Suprapubic skin (tissue), 4 donors: ENCODE data around the gene FNDC3A.
"Not testable (repeated sequence)": the region's sequence is repeated elsewhere in the genome, so short reads cannot be mapped to it uniquely, and the experiment has no call there.

ENCODE experiments used
- EP300 ChIP-seq: sonication (generic); formaldehyde crosslinking; IDR thresholded peaks from one replicate; pipeline ENCODE4 v1.6.1; 2017; ENCODE audit warnings: antibody characterized with exemption
- POLR2A ChIP-seq, 2 donors: fragments of 450-650 bp; IDR thresholded peaks; one replicate each; pipeline ENCODE4 v1.6.1; 2017; ENCODE audit warnings: antibody characterized with exemption in 2 of 2, mild to moderate bottlenecking in 2 of 2, moderate library complexity in 2 of 2
- POLR2AphosphoS5 ChIP-seq, 3 donors: sonication (generic); formaldehyde crosslinking; IDR thresholded peaks; one replicate each; pipeline ENCODE4 v1.6.1; 2017; ENCODE audit warnings: antibody characterized with exemption in 3 of 3
- TF ChIP-seq, protein P1 (sequence below), 2 donors: fragments of 200-600 bp in 1 of 2; fragments of 450-650 bp in 1 of 2; sonication (generic) in 1 of 2; IDR thresholded peaks; one replicate each; pipeline ENCODE4 v1.5.1; 2016 to 2019; ENCODE audit warnings: antibody characterized with exemption in 2 of 2, mild to moderate bottlenecking in 1 of 2, moderate library complexity in 1 of 2

DNA sequence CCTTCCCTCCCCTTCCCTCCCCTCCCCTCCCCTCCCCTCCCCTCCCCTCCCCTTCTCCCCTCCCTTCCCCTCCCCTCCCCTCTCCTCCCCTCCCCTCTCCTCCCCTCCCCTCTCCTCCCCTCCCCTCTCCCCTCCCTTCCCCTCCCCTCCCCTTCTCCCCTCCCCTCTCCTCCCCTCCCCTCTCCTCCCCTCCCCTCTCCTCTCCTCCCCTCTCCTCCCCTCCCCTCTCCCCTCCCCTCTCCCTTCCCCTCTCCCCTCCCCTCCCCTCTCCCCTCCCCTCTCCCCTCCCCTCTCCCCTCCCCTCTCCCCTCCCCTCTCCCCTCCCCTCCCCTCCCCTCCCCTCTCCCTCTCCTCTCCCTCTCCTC, 85.7 kb downstream of the FNDC3A start:
- TF ChIP-seq, protein P1, sequence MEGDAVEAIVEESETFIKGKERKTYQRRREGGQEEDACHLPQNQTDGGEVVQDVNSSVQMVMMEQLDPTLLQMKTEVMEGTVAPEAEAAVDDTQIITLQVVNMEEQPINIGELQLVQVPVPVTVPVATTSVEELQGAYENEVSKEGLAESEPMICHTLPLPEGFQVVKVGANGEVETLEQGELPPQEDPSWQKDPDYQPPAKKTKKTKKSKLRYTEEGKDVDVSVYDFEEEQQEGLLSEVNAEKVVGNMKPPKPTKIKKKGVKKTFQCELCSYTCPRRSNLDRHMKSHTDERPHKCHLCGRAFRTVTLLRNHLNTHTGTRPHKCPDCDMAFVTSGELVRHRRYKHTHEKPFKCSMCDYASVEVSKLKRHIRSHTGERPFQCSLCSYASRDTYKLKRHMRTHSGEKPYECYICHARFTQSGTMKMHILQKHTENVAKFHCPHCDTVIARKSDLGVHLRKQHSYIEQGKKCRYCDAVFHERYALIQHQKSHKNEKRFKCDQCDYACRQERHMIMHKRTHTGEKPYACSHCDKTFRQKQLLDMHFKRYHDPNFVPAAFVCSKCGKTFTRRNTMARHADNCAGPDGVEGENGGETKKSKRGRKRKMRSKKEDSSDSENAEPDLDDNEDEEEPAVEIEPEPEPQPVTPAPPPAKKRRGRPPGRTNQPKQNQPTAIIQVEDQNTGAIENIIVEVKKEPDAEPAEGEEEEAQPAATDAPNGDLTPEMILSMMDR (IDR thresholded peaks at IDR 0.05): not testable (repeated sequence)
- TF ChIP-seq POLR2AphosphoS5 (IDR thresholded peaks at IDR 0.05); EP300; POLR2A (IDR thresholded peaks at IDR 0.05): not testable (repeated sequence)
